HepG2 (cell line): ENCODE data around the gene RAP1GAP2.

Experiments used
- CHD4 ChIP-seq: fragments of 200-600 bp; sonication (generic); IDR thresholded peaks from 2 replicates; pipeline ENCODE4 v1.7.0; 2017; ENCODE audit warnings: mild to moderate bottlenecking, low read length, borderline replicate concordance
- STAT5B ChIP-seq: sonication (generic); formaldehyde crosslinking; IDR thresholded peaks from 2 replicates; pipeline ENCODE4 v1.4.0; 2020; ENCODE audit warnings: missing genetic modification reagents
- ZNF782 ChIP-seq: sonication (generic); formaldehyde crosslinking; IDR thresholded peaks from 2 replicates; pipeline ENCODE4 v1.4.0; 2020; ENCODE audit warnings: missing genetic modification reagents, mild to moderate bottlenecking, borderline replicate concordance
- TF ChIP-seq, protein P1 (sequence below): sonication (generic); formaldehyde crosslinking; IDR thresholded peaks from 2 replicates; pipeline ENCODE4 v1.4.0; 2020; ENCODE audit warnings: missing genetic modification reagents
- TF ChIP-seq, protein P2 (sequence below): sonication (generic); formaldehyde crosslinking; IDR thresholded peaks from 2 replicates; pipeline ENCODE4 v1.5.0; 2020; ENCODE audit warnings: mild to moderate bottlenecking, missing genetic modification reagents, moderate library complexity

DNA sequence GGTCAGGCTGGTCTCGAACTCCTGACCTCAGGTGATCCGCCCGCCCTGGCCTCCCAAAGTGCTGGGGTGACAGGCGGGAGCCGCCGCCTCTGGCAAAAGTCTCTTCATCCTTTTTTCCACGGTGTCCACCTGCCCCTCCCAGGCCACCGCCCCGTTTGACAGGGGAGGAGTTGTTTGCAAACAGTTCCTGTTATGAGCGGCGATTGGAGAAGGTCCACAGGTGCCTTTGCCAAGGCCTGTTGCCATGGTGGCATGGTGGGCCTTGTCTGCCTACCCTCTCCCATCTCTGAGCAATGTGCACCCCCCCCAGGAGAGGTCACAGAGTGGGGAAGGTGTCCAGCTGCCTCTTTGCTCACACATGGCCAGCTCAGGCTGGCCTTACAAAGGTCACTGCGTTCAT, 16.0 kb upstream of the RAP1GAP2 start:
- TF ChIP-seq, protein P1, sequence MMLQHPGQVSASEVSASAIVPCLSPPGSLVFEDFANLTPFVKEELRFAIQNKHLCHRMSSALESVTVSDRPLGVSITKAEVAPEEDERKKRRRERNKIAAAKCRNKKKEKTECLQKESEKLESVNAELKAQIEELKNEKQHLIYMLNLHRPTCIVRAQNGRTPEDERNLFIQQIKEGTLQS (CRISPR knock-in tag): no peak
- TF ChIP-seq, protein P2, sequence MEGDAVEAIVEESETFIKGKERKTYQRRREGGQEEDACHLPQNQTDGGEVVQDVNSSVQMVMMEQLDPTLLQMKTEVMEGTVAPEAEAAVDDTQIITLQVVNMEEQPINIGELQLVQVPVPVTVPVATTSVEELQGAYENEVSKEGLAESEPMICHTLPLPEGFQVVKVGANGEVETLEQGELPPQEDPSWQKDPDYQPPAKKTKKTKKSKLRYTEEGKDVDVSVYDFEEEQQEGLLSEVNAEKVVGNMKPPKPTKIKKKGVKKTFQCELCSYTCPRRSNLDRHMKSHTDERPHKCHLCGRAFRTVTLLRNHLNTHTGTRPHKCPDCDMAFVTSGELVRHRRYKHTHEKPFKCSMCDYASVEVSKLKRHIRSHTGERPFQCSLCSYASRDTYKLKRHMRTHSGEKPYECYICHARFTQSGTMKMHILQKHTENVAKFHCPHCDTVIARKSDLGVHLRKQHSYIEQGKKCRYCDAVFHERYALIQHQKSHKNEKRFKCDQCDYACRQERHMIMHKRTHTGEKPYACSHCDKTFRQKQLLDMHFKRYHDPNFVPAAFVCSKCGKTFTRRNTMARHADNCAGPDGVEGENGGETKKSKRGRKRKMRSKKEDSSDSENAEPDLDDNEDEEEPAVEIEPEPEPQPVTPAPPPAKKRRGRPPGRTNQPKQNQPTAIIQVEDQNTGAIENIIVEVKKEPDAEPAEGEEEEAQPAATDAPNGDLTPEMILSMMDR (CRISPR knock-in tag): no peak
- TF ChIP-seq ZNF782 (CRISPR knock-in tag): no peak
- no peak for TF ChIP-seq STAT5B
- TF ChIP-seq CHD4: no peak
